ENCODE measurements around the gene RHBDL1.
A peak's percentile ranks its signal among the peaks of the same experiment; 100 is the strongest.

RHBDL1 gene

DNA sequence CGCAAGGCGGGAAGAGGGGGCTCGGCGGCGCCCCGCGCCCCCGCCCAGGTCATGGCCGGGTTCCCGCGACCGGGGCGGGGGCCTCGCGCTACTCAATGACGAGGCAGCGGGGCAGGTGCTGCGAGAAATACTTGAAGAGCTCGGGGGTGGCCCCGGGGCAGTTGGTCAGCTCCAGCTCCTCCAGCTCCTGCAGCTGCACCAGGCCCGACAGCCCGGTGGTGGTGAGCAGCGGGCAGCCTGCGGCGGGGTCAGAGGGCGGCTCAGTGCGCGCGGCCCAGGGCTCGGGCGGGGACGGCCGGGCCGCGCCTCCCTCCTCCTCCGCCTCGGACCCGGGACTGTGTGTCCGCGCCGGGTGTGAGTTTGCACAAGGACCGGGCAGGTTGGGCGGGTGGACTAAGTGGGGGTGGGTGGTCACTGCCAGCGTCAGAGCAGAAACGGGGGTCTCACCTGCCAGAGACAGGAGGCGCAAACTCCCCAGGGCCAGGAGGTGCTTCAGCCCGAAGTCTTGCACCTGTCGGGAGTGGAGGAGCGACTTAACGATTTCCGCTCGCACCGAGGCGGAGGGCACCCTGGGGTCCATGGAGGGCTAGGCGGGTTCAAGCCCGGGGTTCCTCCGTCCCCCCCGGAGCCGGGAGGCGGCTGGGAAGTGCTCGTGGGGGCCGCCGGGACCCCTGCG is 18.9 kb downstream of the RHBDL1 start:
- TF ChIP-seq, protein P1, sequence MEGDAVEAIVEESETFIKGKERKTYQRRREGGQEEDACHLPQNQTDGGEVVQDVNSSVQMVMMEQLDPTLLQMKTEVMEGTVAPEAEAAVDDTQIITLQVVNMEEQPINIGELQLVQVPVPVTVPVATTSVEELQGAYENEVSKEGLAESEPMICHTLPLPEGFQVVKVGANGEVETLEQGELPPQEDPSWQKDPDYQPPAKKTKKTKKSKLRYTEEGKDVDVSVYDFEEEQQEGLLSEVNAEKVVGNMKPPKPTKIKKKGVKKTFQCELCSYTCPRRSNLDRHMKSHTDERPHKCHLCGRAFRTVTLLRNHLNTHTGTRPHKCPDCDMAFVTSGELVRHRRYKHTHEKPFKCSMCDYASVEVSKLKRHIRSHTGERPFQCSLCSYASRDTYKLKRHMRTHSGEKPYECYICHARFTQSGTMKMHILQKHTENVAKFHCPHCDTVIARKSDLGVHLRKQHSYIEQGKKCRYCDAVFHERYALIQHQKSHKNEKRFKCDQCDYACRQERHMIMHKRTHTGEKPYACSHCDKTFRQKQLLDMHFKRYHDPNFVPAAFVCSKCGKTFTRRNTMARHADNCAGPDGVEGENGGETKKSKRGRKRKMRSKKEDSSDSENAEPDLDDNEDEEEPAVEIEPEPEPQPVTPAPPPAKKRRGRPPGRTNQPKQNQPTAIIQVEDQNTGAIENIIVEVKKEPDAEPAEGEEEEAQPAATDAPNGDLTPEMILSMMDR (IDR thresholded peaks at IDR 0.05; ENCODE audit: control extremely low read depth, extremely low read depth, low read depth, missing control alignments): no peak
- POLR2A ChIA-PET: no interaction called here
- CTCF ChIA-PET: interaction anchor here (1.6 to 1.9 kb wide), 2 partner anchors 18 to 20 kb away, joined by 4 read pairs; partner anchors contain the start of gene METRN
- DNase-seq (ENCODE audit: extremely low spot score): no peak

DNA sequence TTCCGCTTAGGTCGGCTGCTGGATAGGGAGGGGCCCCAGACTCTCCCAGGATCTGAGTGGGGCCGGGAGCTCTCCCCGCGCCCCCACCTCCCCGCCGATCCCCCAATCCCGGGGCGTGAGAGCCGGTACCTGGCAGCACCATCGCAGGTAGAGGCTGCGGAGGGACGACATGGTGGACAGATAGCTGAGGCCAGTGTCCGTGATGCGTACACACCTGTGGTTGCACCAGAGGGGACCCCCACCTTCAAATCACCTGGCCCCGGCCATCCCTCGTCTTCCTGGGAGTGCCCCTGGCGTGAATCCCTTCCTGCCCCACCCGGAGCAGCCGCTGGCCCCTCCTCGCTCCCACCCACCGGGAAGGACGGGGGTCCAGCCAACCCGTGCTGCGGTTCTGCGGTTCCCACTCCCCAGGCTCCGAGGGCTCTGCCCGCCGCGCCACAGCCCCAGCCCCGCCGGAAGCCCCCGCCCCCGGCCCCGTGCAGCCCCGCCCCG is 19.4 kb downstream of the RHBDL1 start:
- TF ChIP-seq, protein P1 (IDR thresholded peaks at IDR 0.05; ENCODE audit: control extremely low read depth, extremely low read depth, low read depth, missing control alignments): no peak
- POLR2A ChIA-PET: no interaction called here
- CTCF ChIA-PET: interaction anchor here (1.2 to 1.6 kb wide), 4 partner anchors 17 to 90 kb away, joined by 3 to 8 read pairs (median 4); partner anchors contain the start of gene METRN
- no peak for DNase-seq (ENCODE audit: extremely low spot score)

DNA sequence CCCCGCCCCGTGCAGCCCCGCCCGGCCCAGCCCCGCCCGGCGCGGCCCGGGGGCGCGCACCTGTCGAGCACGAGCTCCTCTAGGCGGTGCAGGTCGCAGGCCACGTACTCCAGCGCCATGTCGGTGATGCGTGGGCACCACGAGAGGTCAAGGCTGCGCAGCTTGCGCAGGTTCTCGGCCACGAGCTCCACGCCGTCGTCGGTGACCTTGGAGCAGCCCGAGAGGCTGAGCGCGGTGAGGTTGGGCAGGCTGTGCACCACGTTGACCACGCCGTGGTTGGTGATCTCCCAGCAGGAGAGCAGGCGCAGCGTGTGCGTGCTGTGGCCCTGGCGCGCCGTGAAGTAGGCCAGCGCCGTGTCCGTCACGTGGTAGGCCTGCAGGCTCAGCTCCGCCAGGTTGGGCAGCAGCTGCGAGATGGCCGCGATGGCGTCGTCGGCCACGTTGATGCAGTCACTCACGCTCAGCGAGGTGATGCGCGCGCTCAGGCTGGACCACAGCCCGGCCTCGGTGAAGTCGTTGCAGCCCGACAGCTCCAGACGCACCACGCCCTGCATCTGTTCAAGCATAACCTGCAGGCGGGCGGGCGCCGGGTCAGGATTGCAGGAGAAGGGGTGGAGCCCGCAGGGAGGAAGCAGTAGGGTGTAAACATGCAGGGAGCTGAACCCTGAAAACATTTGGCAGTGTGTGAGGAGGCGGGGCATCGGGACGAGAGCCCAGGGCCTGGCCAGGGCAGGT is 20.1 kb downstream of the RHBDL1 start:
- POLR2A ChIA-PET: interaction anchor here (0.5 kb wide), 1 partner anchor 113 kb away, joined by 4 read pairs; no protein-coding TSS in a partner anchor
- TF ChIP-seq, protein P1 (IDR thresholded peaks at IDR 0.05; ENCODE audit: control extremely low read depth, extremely low read depth, low read depth, missing control alignments): no peak
- CTCF ChIA-PET: interaction anchor here (1.0 to 1.6 kb wide), 5 partner anchors 11 to 89 kb away, joined by 3 to 8 read pairs (median 4); partner anchors contain the start of genes JMJD8 and METRN
- DNase-seq (ENCODE audit: extremely low spot score): peak; percentile 83

DNA sequence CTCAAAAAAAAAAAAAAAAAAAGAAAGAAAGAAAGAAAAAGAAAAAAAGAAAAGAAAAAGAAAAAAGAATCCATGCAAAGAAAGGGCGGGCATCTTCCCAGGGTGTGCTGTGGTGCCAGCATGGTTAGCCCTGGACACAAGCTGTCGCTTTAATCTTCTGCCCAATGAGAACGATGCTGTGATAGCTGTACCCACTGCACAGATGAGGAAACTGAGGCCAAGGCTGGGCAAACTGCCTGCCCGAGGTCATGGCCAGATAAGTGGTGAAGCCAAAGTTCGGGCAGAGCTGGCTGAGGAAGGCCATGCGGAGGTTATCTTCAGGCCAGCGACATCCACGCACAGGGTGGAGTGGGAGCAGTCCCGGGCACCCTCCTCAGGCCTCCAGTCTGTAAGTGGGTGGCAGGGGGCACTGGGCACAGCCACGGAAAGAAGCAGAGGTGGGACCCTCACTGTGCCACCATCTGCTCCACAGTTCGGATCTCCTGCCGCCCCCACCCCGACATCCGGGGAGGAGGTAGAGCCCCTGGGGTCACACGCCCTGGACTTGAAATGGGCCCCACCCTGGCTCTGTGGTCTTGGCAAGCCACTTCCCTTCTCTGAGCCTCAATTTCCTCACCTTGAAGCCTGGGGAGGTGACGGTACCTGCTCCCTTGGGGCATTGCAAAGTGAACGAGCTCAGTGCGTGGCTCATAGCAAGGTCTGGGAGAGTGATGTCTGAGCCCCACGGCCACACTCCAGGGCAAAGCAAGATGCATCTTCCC is 23.6 kb downstream of the RHBDL1 start:
- POLR2A ChIA-PET: no interaction called here
- CTCF ChIA-PET: interaction anchor here (0.9 kb wide), 1 partner anchor 86 kb away, joined by 4 read pairs; no protein-coding TSS in a partner anchor
- DNase-seq (ENCODE audit: extremely low spot score): no peak
- TF ChIP-seq, protein P1 (IDR thresholded peaks at IDR 0.05; ENCODE audit: control extremely low read depth, extremely low read depth, low read depth, missing control alignments): no peak

DNA sequence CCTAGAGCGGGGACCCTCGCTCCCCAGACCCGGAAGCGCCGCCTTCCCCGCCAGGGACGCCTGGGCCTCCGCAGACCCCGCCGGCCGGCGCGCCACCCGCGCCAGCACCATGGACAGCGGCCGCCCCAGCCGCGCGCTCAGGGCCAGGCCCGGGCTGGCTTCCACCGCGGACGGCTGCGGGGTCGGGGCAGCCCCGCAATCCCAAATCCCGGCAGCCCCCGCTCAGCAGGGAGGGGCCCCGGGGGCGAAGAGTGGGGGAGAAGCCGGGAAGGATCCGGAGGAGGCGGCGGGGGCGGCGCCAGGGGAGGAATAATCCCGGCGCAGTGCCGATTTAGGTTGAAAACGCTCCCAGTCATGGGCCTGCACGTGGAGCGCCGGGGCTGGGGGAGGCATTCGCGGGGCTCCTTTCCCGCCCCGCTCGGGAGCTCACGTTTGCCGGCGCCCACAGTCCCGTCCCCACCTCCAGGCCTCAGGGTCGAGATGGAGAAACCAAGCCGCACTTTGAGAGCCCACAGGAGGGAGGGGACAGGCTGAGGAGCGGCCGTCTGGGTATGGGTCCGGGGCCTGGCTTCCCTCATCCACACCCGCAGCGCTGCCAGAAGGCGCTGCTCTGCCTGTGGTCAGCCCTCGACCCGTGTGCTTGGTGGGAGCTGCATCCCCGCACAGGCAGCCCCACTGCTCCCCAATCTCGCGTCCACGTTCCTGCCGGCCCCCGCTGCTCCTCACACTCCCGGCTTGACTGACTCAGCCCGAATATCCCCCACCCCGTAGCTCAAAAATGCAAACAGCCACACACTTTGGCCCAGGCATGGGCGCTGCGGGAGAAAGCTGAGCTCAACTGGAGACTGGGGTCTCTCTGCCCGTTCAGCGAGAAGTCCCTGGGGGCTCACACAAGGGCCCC is 25.5 kb downstream of the RHBDL1 start:
- DNase-seq (ENCODE audit: extremely low spot score): peak; percentile 54
- TF ChIP-seq, protein P1 (IDR thresholded peaks at IDR 0.05; ENCODE audit: control extremely low read depth, extremely low read depth, low read depth, missing control alignments): no peak
- ChIA-PET POLR2A (no interaction called here), CTCF (interaction anchor here (2.7 to 3.8 kb wide), 2 partner anchors 11 to 84 kb away, joined by 7 to 13 read pairs; no protein-coding TSS in a partner anchor)
